HepG2 (cell line): Measurements from ENCODE around the gene EMC9. TPM values are rescaled to one million over a fixed set of nuclear protein-coding genes. Genes with fewer than 3 reads are reported as not detected.

Source experiments
- CHD4 ChIP-seq: fragments of 200-600 bp; sonication (generic); IDR thresholded peaks from 2 replicates; pipeline ENCODE4 v1.7.0; 2017; ENCODE audit warnings: mild to moderate bottlenecking, low read length, borderline replicate concordance
- GATAD1 ChIP-seq: IDR thresholded peaks from 2 replicates; pipeline ENCODE4 v1.6.1; 2016; ENCODE audit warnings: missing genetic modification reagents, missing compliant biosample characterization
- HES4 ChIP-seq: sonication (generic); formaldehyde crosslinking; IDR thresholded peaks from 2 replicates; pipeline ENCODE4 v1.9.0; 2021; ENCODE audit warnings: mild to moderate bottlenecking, missing genetic modification reagents, borderline replicate concordance
- NCOR1 ChIP-seq: fragments of 200-600 bp; sonication (generic); IDR thresholded peaks from 2 replicates; pipeline ENCODE4 v1.7.0; 2017; ENCODE audit warnings: antibody characterized with exemption, low read length, borderline replicate concordance
- NR2F1 ChIP-seq, 2 experiments: fragments of 450-650 bp in 1 of 2; formaldehyde crosslinking in 1 of 2; IDR thresholded peaks; 2 replicates each; pipeline versions ENCODE4 v1.5.0 to v1.6.1; 2016 to 2020; ENCODE audit warnings: mild to moderate bottlenecking in 1 of 2, missing compliant biosample characterization in 1 of 2, missing genetic modification reagents in 1 of 2, moderate library complexity in 1 of 2
- RAD21 ChIP-seq: fragments of 450-650 bp; formaldehyde crosslinking; IDR thresholded peaks from 2 replicates; pipeline ENCODE4 v1.5.0; 2020; ENCODE audit warnings: mild to moderate bottlenecking
- RNF2 ChIP-seq: fragments of 450-650 bp; conservative IDR thresholded peaks from 2 replicates; pipeline ENCODE4 v1.6.1; 2016; ENCODE audit warnings: low read depth
- SCMH1 ChIP-seq: sonication (generic); formaldehyde crosslinking; IDR thresholded peaks from 2 replicates; pipeline ENCODE4 v1.9.0; 2021; ENCODE audit warnings: missing genetic modification reagents, mild to moderate bottlenecking, borderline replicate concordance
- YEATS2 ChIP-seq: sonication (generic); formaldehyde crosslinking; IDR thresholded peaks from 2 replicates; pipeline ENCODE4 v1.4.0; 2020; ENCODE audit warnings: missing genetic modification reagents, borderline replicate concordance
- ZBTB14 ChIP-seq: sonication (generic); formaldehyde crosslinking; IDR thresholded peaks from 2 replicates; pipeline ENCODE4 v1.4.0; 2020; ENCODE audit warnings: missing genetic modification reagents
- ZNF17 ChIP-seq: sonication (generic); formaldehyde crosslinking; IDR thresholded peaks from 2 replicates; pipeline ENCODE4 v1.5.0; 2020; ENCODE audit warnings: mild to moderate bottlenecking, missing genetic modification reagents
- ZNF276 ChIP-seq: sonication (generic); formaldehyde crosslinking; IDR thresholded peaks from 2 replicates; pipeline ENCODE4 v1.4.0; 2020; ENCODE audit warnings: mild to moderate bottlenecking, low read depth, missing genetic modification reagents
- ZNF281 ChIP-seq: sonication (generic); formaldehyde crosslinking; IDR thresholded peaks from 2 replicates; pipeline ENCODE4 v1.4.0; 2020; ENCODE audit warnings: missing genetic modification reagents, borderline replicate concordance
- ZNF468 ChIP-seq: sonication (generic); formaldehyde crosslinking; IDR thresholded peaks from 2 replicates; pipeline ENCODE4 v1.8.0; 2022; ENCODE audit warnings: mild to moderate bottlenecking, moderate library complexity, missing genetic modification reagents
- ZNF816 ChIP-seq: sonication (generic); formaldehyde crosslinking; IDR thresholded peaks from 2 replicates; pipeline ENCODE4 v1.8.0; 2022; ENCODE audit warnings: missing genetic modification reagents, mild to moderate bottlenecking, borderline replicate concordance
- ZZZ3 ChIP-seq: sonication (generic); formaldehyde crosslinking; IDR thresholded peaks from 2 replicates; pipeline ENCODE4 v1.4.0; 2020; ENCODE audit warnings: missing genetic modification reagents, mild to moderate bottlenecking, borderline replicate concordance
- polyA plus RNA-seq, 8 experiments: library from polyadenylated mRNA; depleted of rRNA in 3 of 8; stranded (reverse) in 7 of 8; unstranded in 1 of 8; fragments of >200 nt; fragmentation: Illumina TruSeq in 4 of 8; extraction: Trizol in 4 of 8; gene quantifications; 2 replicates each; pipeline versions ENCODE4 v1.2.1 to v1.2.3, GENCODE V29; 2011 to 2016; ENCODE audit warnings: low read depth in 4 of 8, missing spikeins in 1 of 8, mixed read lengths in 1 of 8; ENCODE audit not compliant: insufficient read depth in 1 of 8
- total RNA-seq, 5 experiments: library from RNA; depleted of rRNA; stranded (reverse); fragments of >200 nt; fragmentation: Illumina TruSeq; extraction: Trizol; gene quantifications; 2 replicates each; pipeline ENCODE4 v1.2.3, GENCODE V29; 2016; ENCODE audit warnings: low read depth in 1 of 5
- TF ChIP-seq, protein P1 (sequence below): sonication (generic); formaldehyde crosslinking; conservative IDR thresholded peaks from 2 replicates; pipeline ENCODE4 v1.8.0; 2022; ENCODE audit warnings: missing genetic modification reagents
- TF ChIP-seq, protein P2 (sequence below): sonication (generic); formaldehyde crosslinking; IDR thresholded peaks from 2 replicates; pipeline ENCODE4 v1.4.0; 2020; ENCODE audit warnings: mild to moderate bottlenecking, missing genetic modification reagents, borderline replicate concordance

Gene EMC9
- total and polyA plus RNA-seq, 2 of the 13 experiments (the other 11 are each of a cell fraction or from before 2014, with no cell fraction given): 60.5 to 78.7 TPM

DNA sequence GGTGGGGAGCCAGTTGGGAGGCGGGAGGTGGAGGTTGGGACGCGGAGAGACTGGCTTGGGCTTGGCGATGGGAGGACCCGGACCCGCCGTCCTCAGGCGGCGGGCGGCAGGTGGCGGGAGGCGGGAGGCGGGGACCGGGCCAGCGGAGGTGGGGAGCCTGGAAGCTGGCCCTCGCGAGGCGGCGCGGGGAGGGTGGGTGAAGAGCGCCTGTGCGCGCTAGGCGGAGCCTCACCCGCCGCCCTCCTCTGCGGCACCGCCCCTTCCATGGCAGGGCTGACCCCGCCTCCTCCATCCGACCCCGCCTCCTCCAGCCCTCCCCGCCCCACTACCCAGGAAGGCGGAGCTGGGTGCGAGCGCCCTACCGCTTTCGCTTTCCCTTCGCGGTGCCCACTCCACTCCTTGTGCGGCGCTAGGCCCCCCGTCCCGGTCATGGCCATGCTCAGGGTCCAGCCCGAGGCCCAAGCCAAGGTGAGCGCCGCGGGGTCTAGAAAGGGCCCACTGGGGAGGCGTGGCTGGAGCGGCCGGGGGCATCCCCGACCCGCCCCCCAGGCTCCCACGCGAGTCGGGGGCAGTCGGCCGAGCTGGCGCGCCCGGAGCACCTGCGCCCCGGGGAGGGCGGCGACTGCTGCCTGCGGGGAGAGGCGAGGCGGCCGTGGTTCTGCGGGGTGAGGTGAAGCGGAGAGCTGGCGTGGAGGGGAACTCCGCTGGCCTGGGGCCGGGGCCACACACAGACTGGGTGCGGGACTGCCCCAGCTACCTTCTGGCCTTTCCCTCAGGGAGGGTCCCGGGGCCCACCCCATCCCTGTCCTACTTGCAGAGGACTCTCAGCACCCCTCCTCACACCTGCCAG, 5.3 kb downstream of the EMC9 start, which contains the start of gene PSME1 (continued):
- peak; percentile 71 for TF ChIP-seq YEATS2 (CRISPR knock-in tag)
- TF ChIP-seq, protein P1, sequence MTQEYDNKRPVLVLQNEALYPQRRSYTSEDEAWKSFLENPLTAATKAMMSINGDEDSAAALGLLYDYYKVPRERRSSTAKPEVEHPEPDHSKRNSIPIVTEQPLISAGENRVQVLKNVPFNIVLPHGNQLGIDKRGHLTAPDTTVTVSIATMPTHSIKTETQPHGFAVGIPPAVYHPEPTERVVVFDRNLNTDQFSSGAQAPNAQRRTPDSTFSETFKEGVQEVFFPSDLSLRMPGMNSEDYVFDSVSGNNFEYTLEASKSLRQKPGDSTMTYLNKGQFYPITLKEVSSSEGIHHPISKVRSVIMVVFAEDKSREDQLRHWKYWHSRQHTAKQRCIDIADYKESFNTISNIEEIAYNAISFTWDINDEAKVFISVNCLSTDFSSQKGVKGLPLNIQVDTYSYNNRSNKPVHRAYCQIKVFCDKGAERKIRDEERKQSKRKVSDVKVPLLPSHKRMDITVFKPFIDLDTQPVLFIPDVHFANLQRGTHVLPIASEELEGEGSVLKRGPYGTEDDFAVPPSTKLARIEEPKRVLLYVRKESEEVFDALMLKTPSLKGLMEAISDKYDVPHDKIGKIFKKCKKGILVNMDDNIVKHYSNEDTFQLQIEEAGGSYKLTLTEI (CRISPR knock-in tag): no peak
- TF ChIP-seq CHD4: no peak
- TF ChIP-seq, protein P2, sequence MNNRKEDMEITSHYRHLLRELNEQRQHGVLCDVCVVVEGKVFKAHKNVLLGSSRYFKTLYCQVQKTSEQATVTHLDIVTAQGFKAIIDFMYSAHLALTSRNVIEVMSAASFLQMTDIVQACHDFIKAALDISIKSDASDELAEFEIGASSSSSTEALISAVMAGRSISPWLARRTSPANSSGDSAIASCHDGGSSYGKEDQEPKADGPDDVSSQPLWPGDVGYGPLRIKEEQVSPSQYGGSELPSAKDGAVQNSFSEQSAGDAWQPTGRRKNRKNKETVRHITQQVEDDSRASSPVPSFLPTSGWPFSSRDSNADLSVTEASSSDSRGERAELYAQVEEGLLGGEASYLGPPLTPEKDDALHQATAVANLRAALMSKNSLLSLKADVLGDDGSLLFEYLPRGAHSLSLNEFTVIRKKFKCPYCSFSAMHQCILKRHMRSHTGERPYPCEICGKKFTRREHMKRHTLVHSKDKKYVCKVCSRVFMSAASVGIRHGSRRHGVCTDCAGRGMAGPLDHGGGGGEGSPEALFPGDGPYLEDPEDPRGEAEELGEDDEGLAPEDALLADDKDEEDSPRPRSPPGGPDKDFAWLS (CRISPR knock-in tag): no peak
- peak; percentile 34; the same call in 1 of the 2 replicates for TF ChIP-seq ZNF276 (CRISPR knock-in tag)
- peak; percentile 55; the same call in 1 of the 2 replicates for TF ChIP-seq RNF2
- TF ChIP-seq ZNF816 (CRISPR knock-in tag): no peak
- peak; percentile 73 for TF ChIP-seq GATAD1 (CRISPR knock-in tag)
- no peak; the same call in 1 of the 2 replicates for TF ChIP-seq ZZZ3 (CRISPR knock-in tag)
- TF ChIP-seq RAD21 (CRISPR knock-in tag): peak; percentile 71
- TF ChIP-seq ZNF468: no peak
- no peak for TF ChIP-seq NR2F1 (CRISPR knock-in tag; IDR thresholded peaks at IDR 0.05)
- peak; percentile 62 for TF ChIP-seq ZBTB14 (CRISPR knock-in tag)
- no peak for TF ChIP-seq HES4 (CRISPR knock-in tag)
- TF ChIP-seq ZNF281: peak; percentile 65
- TF ChIP-seq SCMH1 (CRISPR knock-in tag): no peak
- TF ChIP-seq ZNF17 (CRISPR knock-in tag): no peak
- peak; percentile 66; the same call in 1 of the 2 replicates for TF ChIP-seq NCOR1
